Karpas-422 (cell line): Measurements from ENCODE around the gene MED9. TPM values are rescaled to one million over a fixed set of nuclear protein-coding genes. Genes with fewer than 3 reads are reported as not detected.
A peak's percentile ranks its signal among the peaks of the same experiment; 100 is the strongest.

ENCODE experiments used
- DNase-seq: peaks from one replicate; pipeline ENCODE4 v3.0.0-alpha.2; 2015
- H2AFZ ChIP-seq: fragments of 200-600 bp; sonication (generic); 2 replicates; pipeline ENCODE4 v1.6.1; 2014; ENCODE audit warnings: antibody characterized with exemption, low read length, mixed read lengths
- H3K27ac ChIP-seq: fragments of 200-600 bp; sonication (generic); 2 replicates; pipeline ENCODE4 v1.5.1; 2014; ENCODE audit warnings: mild to moderate bottlenecking, low read length, moderate library complexity
- H3K27me3 ChIP-seq: fragments of 200-600 bp; sonication (generic); 2 replicates; pipeline ENCODE4 v1.6.1; 2014; ENCODE audit warnings: low read length, mixed read lengths
- H3K36me3 ChIP-seq: fragments of 200-600 bp; sonication (generic); 2 replicates; pipeline ENCODE4 v1.6.1; 2014; ENCODE audit warnings: low read length, mixed read lengths; ENCODE audit not compliant: insufficient read depth
- H3K4me1 ChIP-seq: fragments of 200-600 bp; sonication (generic); 2 replicates; pipeline ENCODE4 v1.6.1; 2014; ENCODE audit warnings: mild to moderate bottlenecking, low read length, mixed read lengths
- H3K4me2 ChIP-seq: fragments of 200-600 bp; sonication (generic); 2 replicates; pipeline ENCODE4 v1.6.1; 2014; ENCODE audit warnings: low read length, low read depth, mild to moderate bottlenecking; ENCODE audit not compliant: poor library complexity, severe bottlenecking
- H3K4me3 ChIP-seq: fragments of 200-600 bp; sonication (generic); 2 replicates; pipeline ENCODE4 v1.5.1; 2014; ENCODE audit warnings: mild to moderate bottlenecking, antibody characterized with exemption, low read length, mixed read lengths
- H3K79me2 ChIP-seq: fragments of 200-600 bp; sonication (generic); 2 replicates; pipeline ENCODE4 v1.6.1; 2014; ENCODE audit warnings: mild to moderate bottlenecking, low read length, mixed read lengths
- H3K9ac ChIP-seq: fragments of 200-600 bp; sonication (generic); 2 replicates; pipeline ENCODE4 v1.6.0; 2014; ENCODE audit warnings: low read length
- H3K9me2 ChIP-seq: fragments of 200-600 bp; sonication (generic), shearing (Covaris generic); replicated peaks from 2 replicates; pipeline ENCODE4 v1.6.0; 2014; ENCODE audit warnings: mild to moderate bottlenecking, low read length, moderate library complexity; ENCODE audit not compliant: insufficient read depth
- H3K9me3 ChIP-seq: fragments of 300-700, 200-600 bp; sonication (generic); 2 replicates; pipeline ENCODE4 v1.6.1; 2014; ENCODE audit warnings: low read length, mixed read lengths
- H4K20me1 ChIP-seq: fragments of 200-600 bp; sonication (generic); 2 replicates; pipeline ENCODE4 v1.6.1; 2014; ENCODE audit warnings: mild to moderate bottlenecking, antibody characterized with exemption, low read length, low read depth; ENCODE audit not compliant: insufficient read depth
- total RNA-seq: library from RNA; depleted of rRNA; stranded (reverse); fragments of >200 nt; shearing (Covaris generic); gene quantifications from 2 replicates; pipeline ENCODE4 v1.2.3, GENCODE V29; 2014; ENCODE audit warnings: low replicate concordance

MED9 gene
- total RNA-seq, 1 experiment from 2014 or later, result 8.8 TPM

- Histone ChIP-seq H3K9me3 (no peaks in the 10 kb centered on the region), H3K9me2 (no peaks in the 10 kb centered on the region), H3K79me2 (peaks cover 13% of the 10 kb centered on the region), H2AFZ (no peak overlapping the region), H3K9ac (no peak overlapping the region), H3K4me2 (no peak overlapping the region), H3K36me3 (peaks cover 3% of the 10 kb centered on the region; the same call in 1 of the 2 replicates), H3K27ac (no peak overlapping the region), H3K4me3 (no peak overlapping the region), H3K4me1 (no peaks in the 10 kb centered on the region), H3K27me3 (no peaks in the 10 kb centered on the region), H4K20me1 (peaks cover 20% of the 10 kb centered on the region; the same call in 1 of the 2 replicates)
- no peak for DNase-seq
Measured at GRCh38 chr17:17493986-17494466, 17.2 kb downstream of the MED9 start.

GRCh38 chr17:17494499-17494869, 17.7 kb downstream of the MED9 start:
- Histone ChIP-seq H3K4me2 (no peak overlapping the region), H2AFZ (no peak overlapping the region), H3K9me2 (no peaks in the 10 kb centered on the region), H3K9ac (no peak overlapping the region), H3K27me3 (no peaks in the 10 kb centered on the region), H3K9me3 (no peaks in the 10 kb centered on the region), H3K27ac (no peak overlapping the region), H3K4me3 (no peak overlapping the region), H4K20me1 (peaks cover 20% of the 10 kb centered on the region; the same call in 1 of the 2 replicates), H3K36me3 (peaks cover 3% of the 10 kb centered on the region; the same call in 1 of the 2 replicates), H3K79me2 (peaks cover 8% of the 10 kb centered on the region), H3K4me1 (no peaks in the 10 kb centered on the region)
- no peak for DNase-seq

GRCh38 chr17:17494870-17495535, 18.2 kb downstream of the MED9 start:
- Histone ChIP-seq H3K4me3 (no peak overlapping the region), H3K9ac (no peak overlapping the region)
- DNase-seq, result no peak

GRCh38 chr17:17495536-17496188, 18.9 kb downstream of the MED9 start:
- DNase-seq, result no peak
- no peaks in the 10 kb centered on the region for H3K9me3 ChIP-seq
- H3K9ac ChIP-seq, result no peak overlapping the region
- no peaks in the 10 kb centered on the region for H3K4me1 ChIP-seq
- 0 out of 2 replicates have a peak, but pooled peaks cover 6% of the 10 kb centered on the region for H3K79me2 ChIP-seq
- no peaks in the 10 kb centered on the region for H3K9me2 ChIP-seq
- H3K27ac ChIP-seq, result no peak overlapping the region
- H3K27me3 ChIP-seq, result no peaks in the 10 kb centered on the region
- H4K20me1 ChIP-seq, result peaks cover 15% of the 10 kb centered on the region; the same call in 1 of the 2 replicates
- no peak overlapping the region for H3K4me2 ChIP-seq
- H3K36me3 ChIP-seq, result no peaks in the 10 kb centered on the region
- H3K4me3 ChIP-seq, result no peak overlapping the region
- H2AFZ ChIP-seq, result no peak overlapping the region

More at GRCh38 chr17:17494870-17495535, 18.2 kb downstream of the MED9 start:
- H3K4me1 ChIP-seq, result no peaks in the 10 kb centered on the region
- no peaks in the 10 kb centered on the region for H3K36me3 ChIP-seq
- H3K9me2 ChIP-seq, result no peaks in the 10 kb centered on the region
- no peak overlapping the region for H3K4me2 ChIP-seq
- H3K27me3 ChIP-seq, result no peaks in the 10 kb centered on the region
- H3K27ac ChIP-seq, result no peak overlapping the region
- peaks cover 15% of the 10 kb centered on the region; the same call in 1 of the 2 replicates for H4K20me1 ChIP-seq
- no peaks in the 10 kb centered on the region for H3K9me3 ChIP-seq
- H3K79me2 ChIP-seq, result 0 out of 2 replicates have a peak, but pooled peaks cover 6% of the 10 kb centered on the region
- H2AFZ ChIP-seq, result no peak overlapping the region

GRCh38 chr17:17496189-17497064, 19.6 kb downstream of the MED9 start, which contains the start of gene RASD1:
Gene RASD1 (minus strand): TSS chr17:17496395. CDS start chr17:17496181, 214 bp downstream.
- Histone ChIP-seq H3K27me3 (no peaks in the 10 kb centered on the region), H3K9me2 (no peaks in the 10 kb centered on the region), H3K4me1 (no peaks in the 10 kb centered on the region), H3K9ac (no peak within 1 kb of the TSS), H3K27ac (no peak within 1 kb of the TSS), H3K9me3 (no peaks in the 10 kb centered on the region), H3K4me3 (no peak within 1 kb of the TSS), H3K79me2 (no peaks in the 10 kb centered on the region), H4K20me1 (peaks cover 11% of the 10 kb centered on the region; the same call in 1 of the 2 replicates), H3K4me2 (no peak within 1 kb of the TSS), H3K36me3 (no peaks in the 10 kb centered on the region), H2AFZ (no peak within 1 kb of the TSS)
- DNase-seq, result peak; percentile 84

- Histone ChIP-seq H2AFZ (no peak overlapping the region), H3K27me3 (no peaks in the 10 kb centered on the region), H3K4me1 (no peaks in the 10 kb centered on the region), H3K9ac (no peak overlapping the region), H3K9me3 (no peaks in the 10 kb centered on the region), H3K4me2 (no peak overlapping the region), H3K36me3 (no peaks in the 10 kb centered on the region), H3K27ac (no peak overlapping the region), H3K4me3 (no peak overlapping the region), H3K9me2 (no peaks in the 10 kb centered on the region), H3K79me2 (no peaks in the 10 kb centered on the region), H4K20me1 (peaks cover 11% of the 10 kb centered on the region; the same call in 1 of the 2 replicates)
- no peak for DNase-seq
Measured at GRCh38 chr17:17497065-17497844, 20.5 kb downstream of the MED9 start.

- no peak for DNase-seq
- H3K79me2 ChIP-seq, result no peaks in the 10 kb centered on the region
- H3K4me1 ChIP-seq, result no peaks in the 10 kb centered on the region
- no peak overlapping the region for H3K27ac ChIP-seq
- no peak overlapping the region for H3K9ac ChIP-seq
- H2AFZ ChIP-seq, result no peak overlapping the region
- no peaks in the 10 kb centered on the region for H3K27me3 ChIP-seq
- no peak overlapping the region for H3K4me3 ChIP-seq
- H3K9me3 ChIP-seq, result no peaks in the 10 kb centered on the region
- H3K4me2 ChIP-seq, result no peak overlapping the region
- no peaks in the 10 kb centered on the region for H3K36me3 ChIP-seq
- no peaks in the 10 kb centered on the region for H3K9me2 ChIP-seq
- peaks cover 11% of the 10 kb centered on the region; the same call in 1 of the 2 replicates for H4K20me1 ChIP-seq
Measured at GRCh38 chr17:17497845-17498520, 21.2 kb downstream of the MED9 start.
